T-helper 2 cell treated with Interferon-gamma antibody and Interleukin-4, amounts not matched to agents 100 ng/mL and 5 ng/mL, for 36 hours (primary cell): ENCODE measurements around the gene TMEM270. TPM values are rescaled to one million over a fixed set of nuclear protein-coding genes. Genes with fewer than 3 reads are reported as not detected.

Source experiments
- intact Hi-C: fragments of 100-400 bp; cut with micrococcal nuclease; formaldehyde crosslinking; loops from one replicate; pipeline ENCODE4 v1.15.1; 2023
- total RNA-seq: library from RNA; stranded (reverse); gene quantifications from 2 replicates; pipeline ENCODE4 v1.2.3, GENCODE V29; 2022

TMEM270 gene
- total RNA-seq, 1 donor from 2014 or later = not detected

GRCh38 chr7:73851410-73852338 lies 9.3 kb upstream of the TMEM270 start:
- intact Hi-C loops = no loop called here

DNA sequence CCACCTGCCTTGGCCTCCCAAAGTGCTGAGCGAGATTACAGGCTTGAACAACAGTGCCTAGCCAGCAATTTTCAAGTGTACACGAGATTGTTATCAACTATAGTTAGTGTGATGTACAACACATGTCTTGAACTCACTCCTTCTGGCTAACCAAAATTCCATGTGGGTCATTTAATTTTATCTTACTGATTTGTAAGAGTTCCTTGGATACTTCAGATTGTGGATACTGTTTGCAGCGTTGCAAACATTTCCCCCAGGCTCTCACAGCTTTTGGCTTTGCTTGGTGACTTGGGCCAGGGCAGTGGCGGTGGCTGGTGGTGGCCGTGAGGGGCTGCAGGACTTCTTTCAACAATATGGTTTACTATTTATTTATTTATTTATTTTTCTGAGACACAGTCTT lies 8.5 kb upstream of the TMEM270 start:
- intact Hi-C loops = no loop called here

DNA sequence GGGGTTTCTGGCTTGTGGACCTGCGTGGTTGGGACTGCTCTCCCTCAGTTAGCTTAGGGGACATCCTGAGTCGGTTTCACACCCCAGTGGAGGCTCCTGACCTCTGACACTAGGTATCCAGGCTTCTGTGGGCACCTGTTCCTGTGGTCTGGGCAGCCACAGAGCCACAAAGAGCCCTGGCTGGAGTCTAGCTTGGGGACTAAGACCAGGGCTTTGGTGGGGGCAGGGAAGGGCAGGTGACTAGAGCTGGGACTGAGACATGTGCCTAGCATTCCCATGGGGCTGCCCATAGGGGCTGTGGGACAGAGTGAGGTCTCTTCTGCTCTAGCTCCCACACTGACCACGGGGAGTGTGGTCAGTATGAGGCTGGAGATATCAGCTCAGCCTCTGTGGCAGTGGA lies 4.0 kb upstream of the TMEM270 start:
- intact Hi-C loops = no loop called here

- intact Hi-C loops = no loop called here
Observed at GRCh38 chr7:73858807-73859206, 2.2 kb upstream of the TMEM270 start.

GRCh38 chr7:73861305-73861704 lies 346 bp downstream of the TMEM270 start:
- intact Hi-C loops = no loop called here

GRCh38 chr7:73864981-73865711 lies 4.2 kb downstream of the TMEM270 start:
- intact Hi-C loops = no loop called here

DNA sequence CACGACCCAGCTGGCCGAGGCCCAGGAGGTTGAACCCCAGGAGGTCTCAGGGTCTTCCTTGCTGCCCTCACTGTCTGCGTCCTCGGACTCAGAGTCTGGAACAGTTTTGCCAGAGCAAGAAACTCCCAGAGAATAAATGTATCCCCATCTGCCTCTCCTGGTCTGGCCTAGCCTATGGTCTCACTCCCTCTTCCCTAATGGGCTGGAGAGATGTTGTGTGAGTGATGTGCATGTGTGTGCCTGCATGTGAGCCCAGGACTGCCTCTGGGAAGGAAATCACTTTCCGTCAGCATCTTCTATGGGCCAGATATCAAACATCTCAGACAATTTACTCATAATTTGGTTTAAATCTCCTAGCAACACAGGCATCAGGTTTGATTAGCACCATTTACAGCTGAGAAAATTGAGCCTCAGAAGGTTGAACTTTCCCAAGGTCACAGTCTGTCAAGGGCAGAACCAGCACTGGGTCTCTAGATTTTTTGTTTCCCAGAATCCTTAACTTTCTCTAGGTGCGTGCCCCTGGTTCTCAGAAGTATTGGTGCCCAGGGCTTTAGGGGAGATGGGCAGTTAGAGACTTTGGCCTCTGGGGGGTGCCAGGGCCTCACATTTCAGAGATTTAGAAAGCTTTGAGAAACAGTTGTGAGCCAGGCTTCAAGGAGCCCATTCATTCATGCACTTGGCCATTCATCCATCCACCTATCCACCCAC lies 4.9 kb downstream of the TMEM270 start:
- intact Hi-C loops = no loop called here

DNA sequence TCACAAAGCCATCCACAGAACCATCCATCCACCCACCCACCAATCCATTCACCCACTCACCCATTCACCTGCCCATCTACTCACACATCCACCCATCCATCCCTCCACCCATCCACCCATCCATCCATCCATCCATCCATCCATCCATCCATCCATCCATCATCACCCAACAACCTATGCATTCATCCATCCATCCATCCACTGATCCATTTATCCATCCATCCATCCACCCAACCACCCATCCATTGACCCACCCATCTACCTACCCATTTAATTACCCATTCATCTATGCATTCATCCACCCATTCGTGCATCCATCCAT lies 5.4 kb downstream of the TMEM270 start:
- intact Hi-C loops = no loop called here

DNA sequence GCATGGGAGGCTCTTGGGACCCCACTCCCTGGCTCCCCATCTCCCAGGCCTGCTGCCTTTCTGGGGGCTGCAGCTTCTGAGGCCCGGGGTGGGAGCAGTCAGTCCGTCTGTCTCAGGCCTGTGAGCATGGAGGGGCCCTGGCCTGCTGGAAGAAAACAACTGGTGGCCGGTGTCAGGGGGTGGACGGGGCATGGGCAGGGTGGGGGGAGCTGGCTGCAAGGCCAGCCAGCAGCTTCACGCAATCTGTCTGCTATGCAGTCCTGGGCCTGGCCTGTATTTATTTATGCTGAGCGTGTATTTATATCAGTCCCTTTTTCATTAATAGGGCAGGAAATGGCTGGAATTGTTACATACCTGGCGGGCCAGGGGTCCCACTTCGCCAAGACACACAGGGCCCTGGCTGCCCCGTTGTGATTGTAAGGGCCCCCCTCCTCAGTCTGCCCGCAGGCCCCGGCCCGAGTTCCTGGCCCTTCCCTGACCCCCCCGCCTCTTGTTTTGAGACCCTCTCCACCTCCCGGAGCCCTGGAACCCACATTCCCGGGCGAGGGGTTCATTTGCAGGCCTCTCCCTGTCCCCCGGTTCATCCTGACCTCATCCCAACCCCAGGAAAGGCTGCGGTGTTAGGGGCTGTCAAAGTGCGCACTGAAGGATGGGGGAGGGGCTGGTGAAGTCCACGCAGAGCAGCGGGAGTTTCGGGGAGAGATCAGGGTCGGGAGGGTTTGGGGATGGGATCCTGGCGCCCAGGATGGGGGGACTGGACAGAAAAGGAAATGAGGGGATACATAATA lies 8.2 kb downstream of the TMEM270 start:
- intact Hi-C loops = no loop called here

DNA sequence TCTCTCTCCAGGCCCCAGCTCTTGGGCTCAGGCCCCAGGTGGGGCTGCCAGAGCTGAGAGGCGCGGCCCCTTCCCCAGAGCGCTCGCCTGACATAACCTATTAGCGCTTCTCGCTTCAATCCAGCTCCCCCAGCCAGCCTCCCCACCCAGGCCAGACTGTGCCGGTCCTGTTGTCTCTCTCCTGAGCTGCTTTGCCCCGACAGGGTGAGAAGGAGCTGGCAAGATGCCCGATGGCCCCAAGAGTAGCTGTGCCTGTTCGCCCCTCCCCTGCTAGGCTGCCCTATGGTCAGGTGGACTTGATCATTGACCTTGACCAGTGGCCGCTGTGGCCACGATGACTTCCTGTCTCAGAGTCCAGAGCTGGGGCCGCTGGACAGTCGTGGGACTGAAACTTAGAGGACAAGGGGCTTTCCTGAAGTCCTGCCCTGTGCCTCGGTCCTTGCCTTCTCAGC lies 9.1 kb downstream of the TMEM270 start:
- intact Hi-C loops = no loop called here

GRCh38 chr7:73871163-73872011 lies 10.4 kb downstream of the TMEM270 start:
- intact Hi-C loops = no loop called here

GRCh38 chr7:73872056-73872908 lies 11.3 kb downstream of the TMEM270 start:
- intact Hi-C loops = no loop called here

DNA sequence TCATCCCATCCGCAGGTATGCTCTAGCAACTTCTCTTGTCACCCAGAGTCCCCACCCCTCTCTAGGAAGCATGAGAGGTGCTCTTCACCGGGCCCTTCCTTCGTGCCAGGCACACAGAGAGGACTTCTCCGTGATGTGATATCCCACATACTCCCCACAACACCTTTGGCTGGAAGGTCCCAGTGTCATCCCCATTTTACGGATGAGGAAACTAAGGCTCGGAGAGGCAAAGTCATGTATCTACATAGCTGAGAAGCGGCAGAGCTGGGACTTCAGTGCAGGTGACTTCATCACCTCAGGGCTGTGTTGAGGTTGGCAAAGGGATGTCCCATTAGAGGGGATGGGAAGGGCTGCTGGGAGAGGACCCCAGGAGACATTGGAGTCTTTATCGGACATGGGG lies 15.4 kb downstream of the TMEM270 start:
- intact Hi-C loops = no loop called here

DNA sequence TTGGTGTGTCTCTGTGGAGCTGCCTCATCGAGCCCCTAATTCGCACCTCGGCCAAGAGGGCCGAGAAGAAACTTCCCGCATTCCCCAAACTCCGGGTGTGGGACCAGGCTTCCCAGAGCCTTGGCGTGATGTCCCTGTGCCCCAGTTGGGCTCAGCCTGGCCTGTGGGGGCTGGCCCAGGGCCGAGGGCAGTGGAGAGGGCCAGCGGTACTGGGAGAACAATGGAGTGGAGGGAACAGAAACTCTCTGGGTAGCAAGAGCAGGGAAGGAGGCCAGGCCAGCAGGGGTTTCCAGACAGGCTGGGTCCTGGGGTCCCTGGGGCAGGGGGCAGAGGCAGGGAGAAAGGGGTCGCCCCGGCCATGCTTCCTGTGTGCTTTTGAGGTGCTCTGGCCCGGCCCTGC lies 16.0 kb downstream of the TMEM270 start:
- intact Hi-C loops = no loop called here

- intact Hi-C loops = no loop called here
Observed at GRCh38 chr7:73879977-73880681, 19.2 kb downstream of the TMEM270 start.

DNA sequence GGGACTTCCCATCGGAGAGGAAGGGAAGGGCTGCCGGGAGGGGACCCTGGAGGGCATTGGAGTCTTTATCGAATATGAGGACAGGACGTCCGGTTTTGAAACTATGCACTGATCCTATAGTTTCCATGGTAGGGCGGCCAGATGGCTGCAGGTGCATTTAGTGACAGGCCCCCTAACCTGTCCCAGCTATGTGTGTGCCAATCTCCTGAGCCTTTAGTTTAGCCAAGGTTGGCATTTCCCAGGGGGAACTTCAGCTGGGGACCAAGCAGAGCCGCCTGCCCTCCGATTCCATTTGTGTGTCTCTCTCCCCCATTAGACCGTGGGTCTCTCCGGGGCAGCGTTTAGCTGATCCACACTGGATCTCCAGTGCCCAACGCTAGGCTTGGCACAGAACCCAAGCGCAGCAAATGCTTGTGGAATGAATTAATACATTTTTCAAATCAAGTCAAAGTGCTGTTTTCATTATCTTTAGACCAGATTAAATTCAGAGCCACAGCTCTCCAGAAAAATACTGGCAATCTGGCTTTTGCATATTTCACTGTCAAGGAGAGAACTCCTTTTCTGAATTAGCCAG lies 19.9 kb downstream of the TMEM270 start:
- intact Hi-C loops = no loop called here

DNA sequence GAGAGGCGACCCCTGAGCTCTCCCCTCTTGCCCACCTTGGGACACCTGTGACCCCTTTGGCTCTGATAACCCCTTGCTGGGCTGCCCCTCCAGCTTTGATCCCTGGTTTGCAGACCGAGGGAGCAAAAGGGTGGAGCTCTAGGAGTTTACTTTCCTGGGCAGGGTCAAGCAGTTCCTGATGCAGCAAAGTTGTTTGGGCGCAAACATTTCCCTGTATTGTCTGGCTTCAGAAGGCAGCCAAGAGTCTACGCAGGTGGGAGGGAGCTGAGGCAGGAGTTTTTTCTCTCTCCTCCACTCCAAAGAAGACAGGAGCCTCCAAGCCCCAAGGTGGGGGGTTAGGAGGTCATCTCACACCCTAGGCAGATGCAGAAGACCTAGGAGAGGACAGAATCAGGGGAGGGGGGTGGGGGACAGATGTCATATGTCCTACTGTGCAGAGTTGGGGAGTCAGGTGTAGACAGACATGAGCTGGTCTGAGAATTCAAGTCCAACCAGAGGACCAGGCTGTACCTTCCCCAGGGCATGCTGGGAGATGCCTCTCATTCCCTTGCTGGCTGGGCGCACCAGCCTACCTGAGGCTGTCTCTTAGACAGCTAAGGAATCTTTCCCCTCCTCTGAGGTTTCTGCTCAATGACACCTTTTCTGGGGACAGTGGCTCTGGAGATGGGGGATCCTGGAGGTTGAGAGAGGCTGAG lies 20.5 kb downstream of the TMEM270 start:
- intact Hi-C loops = no loop called here

DNA sequence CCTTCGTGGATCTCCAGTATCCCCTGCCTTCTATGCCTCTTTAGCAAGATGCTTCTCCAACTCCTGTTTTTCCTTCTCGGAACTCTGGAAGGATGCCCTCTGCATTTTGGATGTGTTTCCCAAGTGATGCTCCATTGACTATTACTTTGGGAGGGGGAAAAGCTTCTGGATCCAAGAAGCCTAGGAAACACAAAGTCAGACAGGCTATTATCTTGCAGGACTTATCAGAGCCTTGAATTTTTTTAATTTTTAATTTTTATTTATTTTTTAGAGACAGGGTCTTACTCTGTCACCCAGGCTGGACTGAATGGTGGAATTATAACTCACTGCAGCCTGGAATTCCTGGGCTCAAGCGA lies 21.1 kb downstream of the TMEM270 start:
- intact Hi-C loops = no loop called here
